IMR-90 (cell line): Measurements from ENCODE around the gene CD320.

Source experiments
- CEBPB ChIP-seq: IDR thresholded peaks from 2 replicates; pipeline ENCODE4 v1.6.1; 2012; ENCODE audit warnings: low read depth, low read length, improper control_type of control experiment
- CHD1 ChIP-seq: IDR thresholded peaks from 2 replicates; pipeline ENCODE4 v1.6.1; 2012; ENCODE audit warnings: low read depth, low read length, improper control_type of control experiment
- CTCF ChIP-seq: conservative IDR thresholded peaks from 2 replicates; pipeline ENCODE4 v1.5.1; 2012; ENCODE audit warnings: mild to moderate bottlenecking, low read depth, low read length, improper control_type of control experiment
- ELK1 ChIP-seq: fragments of 150-350 bp; IDR thresholded peaks from 2 replicates; pipeline ENCODE4 v1.6.1; 2016; ENCODE audit warnings: low read depth, mild to moderate bottlenecking, low read length, moderate library complexity, borderline replicate concordance
- POLR2A ChIP-seq: IDR thresholded peaks from 2 replicates; pipeline ENCODE4 v1.6.1; 2012; ENCODE audit warnings: mild to moderate bottlenecking, low read depth, low read length
- USF2 ChIP-seq: fragments of 150-350 bp; IDR thresholded peaks from 2 replicates; pipeline ENCODE4 v1.6.1; 2017; ENCODE audit warnings: mild to moderate bottlenecking, antibody characterized with exemption, low read length, low read depth

DNA sequence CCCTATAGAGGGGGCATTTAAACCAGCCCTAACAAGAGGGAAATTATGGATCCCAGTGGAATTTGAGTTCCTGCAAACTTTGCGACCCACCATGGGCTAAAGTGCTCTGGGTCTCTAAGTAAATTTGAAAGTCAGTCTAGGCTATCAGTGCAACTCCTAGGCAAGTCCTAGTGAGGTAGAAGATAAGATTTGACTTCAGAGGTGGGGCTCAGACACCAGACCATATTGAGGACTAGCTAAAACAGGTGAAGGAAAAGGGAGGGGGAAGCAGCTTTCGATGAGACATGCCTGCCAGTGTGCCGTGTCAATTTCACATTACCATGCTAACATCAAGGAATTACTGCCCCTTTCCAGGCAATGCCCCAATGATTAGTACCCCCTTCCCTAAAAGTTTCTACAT, 38.4 kb downstream of the CD320 start:
- TF ChIP-seq CTCF (no peak), USF2 (no peak), POLR2A (no peak), ELK1 (no peak), CHD1 (no peak), CEBPB (no peak)
